GM12875 (cell line): ENCODE results near the gene ZNF281.

Source experiments
- H3K4me3 ChIP-seq: one replicate; pipeline ENCODE4 v1.5.1; 2011; ENCODE audit warnings: low read depth, low read length, control low read depth
- TF ChIP-seq, protein P1 (sequence below): IDR thresholded peaks from 2 replicates; pipeline ENCODE4 v1.5.1; 2011; ENCODE audit warnings: low read depth, mild to moderate bottlenecking, control low read depth, inconsistent platforms, low read length, moderate library complexity, borderline replicate concordance; ENCODE audit not compliant: insufficient read depth

ZNF281 gene

GRCh38 chr1:200391747-200392146, 18.1 kb downstream of the ZNF281 start:
- H3K4me3 ChIP-seq: no peak overlapping the region
- TF ChIP-seq, protein P1, sequence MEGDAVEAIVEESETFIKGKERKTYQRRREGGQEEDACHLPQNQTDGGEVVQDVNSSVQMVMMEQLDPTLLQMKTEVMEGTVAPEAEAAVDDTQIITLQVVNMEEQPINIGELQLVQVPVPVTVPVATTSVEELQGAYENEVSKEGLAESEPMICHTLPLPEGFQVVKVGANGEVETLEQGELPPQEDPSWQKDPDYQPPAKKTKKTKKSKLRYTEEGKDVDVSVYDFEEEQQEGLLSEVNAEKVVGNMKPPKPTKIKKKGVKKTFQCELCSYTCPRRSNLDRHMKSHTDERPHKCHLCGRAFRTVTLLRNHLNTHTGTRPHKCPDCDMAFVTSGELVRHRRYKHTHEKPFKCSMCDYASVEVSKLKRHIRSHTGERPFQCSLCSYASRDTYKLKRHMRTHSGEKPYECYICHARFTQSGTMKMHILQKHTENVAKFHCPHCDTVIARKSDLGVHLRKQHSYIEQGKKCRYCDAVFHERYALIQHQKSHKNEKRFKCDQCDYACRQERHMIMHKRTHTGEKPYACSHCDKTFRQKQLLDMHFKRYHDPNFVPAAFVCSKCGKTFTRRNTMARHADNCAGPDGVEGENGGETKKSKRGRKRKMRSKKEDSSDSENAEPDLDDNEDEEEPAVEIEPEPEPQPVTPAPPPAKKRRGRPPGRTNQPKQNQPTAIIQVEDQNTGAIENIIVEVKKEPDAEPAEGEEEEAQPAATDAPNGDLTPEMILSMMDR: no peak

- no peak overlapping the region for H3K4me3 ChIP-seq
- TF ChIP-seq, protein P1: no peak
Observed at GRCh38 chr1:200388791-200389190, 21.0 kb downstream of the ZNF281 start.

- no peak overlapping the region for H3K4me3 ChIP-seq
- TF ChIP-seq, protein P1: no peak
Observed at GRCh38 chr1:200386416-200386815, 23.4 kb downstream of the ZNF281 start.

- TF ChIP-seq, protein P1: no peak
Observed at GRCh38 chr1:200384818-200385390, 24.9 kb downstream of the ZNF281 start.

DNA sequence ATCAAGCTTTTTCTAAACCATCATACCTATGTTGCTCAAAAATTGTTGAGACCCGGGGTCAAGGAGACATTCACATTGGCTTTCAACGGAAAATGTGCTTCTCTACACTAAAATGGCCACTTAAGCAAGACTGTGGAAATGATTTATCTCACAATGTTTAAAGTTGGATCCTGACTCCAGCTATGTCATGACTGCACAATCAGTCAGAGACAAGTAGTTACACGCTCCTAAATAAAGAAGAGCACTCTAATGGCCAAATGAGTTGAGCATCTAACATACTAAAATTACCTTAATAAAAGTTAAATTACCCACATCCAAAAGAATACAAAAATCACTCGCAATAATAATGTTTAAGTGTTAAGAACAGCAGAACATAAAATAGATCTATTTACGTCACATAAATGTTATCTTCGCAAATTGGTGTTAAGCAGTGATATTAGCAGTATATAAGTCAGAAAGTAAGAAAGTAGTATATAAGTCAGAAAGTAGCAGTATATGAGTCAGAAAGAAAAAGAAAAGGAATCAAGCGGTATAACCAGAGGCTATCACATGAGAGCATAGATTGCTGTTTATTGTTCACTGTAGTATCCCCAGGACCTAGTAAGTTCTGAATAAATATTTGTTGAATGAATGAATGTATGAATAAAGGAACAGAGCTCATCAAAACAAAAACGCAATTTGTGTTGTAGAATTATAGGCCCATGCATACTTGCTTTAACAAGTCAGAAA, 28.4 kb downstream of the ZNF281 start:
- TF ChIP-seq, protein P1: no peak
- H3K4me3 ChIP-seq: no peak overlapping the region

More at GRCh38 chr1:200384818-200385390, 24.9 kb downstream of the ZNF281 start:
- H3K4me3 ChIP-seq: no peak overlapping the region

- H3K4me3 ChIP-seq: no peak overlapping the region
Observed at GRCh38 chr1:200380589-200381021, 29.2 kb downstream of the ZNF281 start.

More at GRCh38 chr1:200380589-200381021, 29.2 kb downstream of the ZNF281 start:
- TF ChIP-seq, protein P1: no peak
